Heart left ventricle (tissue), 13 donors: ENCODE measurements around the gene RBM47.

Source experiments
- POLR2A ChIP-seq, 2 donors: fragments of 450-650 bp; IDR thresholded peaks; one replicate each; pipeline ENCODE4 v1.6.1; 2017; ENCODE audit warnings: antibody characterized with exemption in 2 of 2, mild to moderate bottlenecking in 2 of 2, moderate library complexity in 2 of 2
- TF ChIP-seq, protein P1 (sequence below), 12 donors: fragments of 200-600 bp; sonication (generic) in 4 of 12; IDR thresholded peaks; one replicate each; pipeline versions ENCODE4 v1.5.0 to v1.8.0; 2018 to 2022; ENCODE audit warnings: antibody characterized with exemption in 12 of 12, mild to moderate bottlenecking in 5 of 12
- donor health status: ischemic (EF 13 %, LVEDD 7.1; RV severe dilation, severe dysfunction).
- donor health status: DM: no; HTN: yes; CAD: no.
- donor health status: DM: no; HTN: no; CAD: no.
- donor health status: ischemic (EF 25% LVEDD 6.9; RV normal size, moderate dysfunction).
- donor health status: ischemic (EF 25% LVEDD 5.7; RV mildly dilated, moderate dysfunction).
- donor health status: ischemic (EF 35%, LVEDD 5.7; RV mildly dilated, moderate dysfunction).
- donor health status: nonischemic (EF 11% LVEDD 7.7; RV severe dilation, severe dysfunction).
- donor health status: DM: yes; HTN: yes; CAD: no.
- donor health status: PGD.
- donor health status: ischemic (EF 29% LVEDD 5.4; RV normal size, mild dysfunction).
- donor health status: nonischemic (EF 23%, LVEDD 6.1; RV moderate dilation, normal function).

DNA sequence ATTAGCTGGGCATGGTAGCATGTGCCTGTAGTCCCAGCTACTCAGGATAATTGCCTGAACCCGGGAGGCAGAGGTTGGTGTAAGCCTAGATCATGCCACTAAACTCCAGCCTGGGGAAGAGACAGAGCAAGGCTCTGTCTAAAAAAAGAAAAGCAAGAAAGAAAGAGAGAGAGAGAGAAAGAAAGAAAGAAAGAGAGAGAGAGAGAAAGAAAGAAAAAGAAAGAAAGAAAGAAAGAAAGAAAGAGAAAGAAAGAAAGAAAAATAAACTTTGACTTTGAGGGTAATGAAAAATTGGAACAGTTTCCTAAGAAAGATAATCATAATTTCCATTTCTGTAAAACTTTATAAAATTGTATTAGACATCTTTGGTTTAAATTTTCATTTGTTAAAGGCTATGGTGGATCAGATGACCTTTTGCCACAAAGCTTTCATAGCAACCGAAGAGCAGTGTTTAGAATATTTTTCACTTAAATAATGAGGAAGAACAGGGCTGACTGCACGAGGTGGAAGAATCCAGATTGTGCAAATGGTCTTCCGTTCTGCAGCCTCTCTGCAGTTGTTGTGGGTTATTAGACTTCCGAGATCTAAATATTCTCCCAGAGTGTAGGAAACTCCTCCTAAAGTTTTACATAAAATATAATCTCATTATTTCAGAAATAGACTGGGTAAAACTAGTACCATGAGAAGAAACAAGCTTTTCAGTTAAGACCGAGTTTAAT is 55.9 kb downstream of the RBM47 start:
- TF ChIP-seq, protein P1, sequence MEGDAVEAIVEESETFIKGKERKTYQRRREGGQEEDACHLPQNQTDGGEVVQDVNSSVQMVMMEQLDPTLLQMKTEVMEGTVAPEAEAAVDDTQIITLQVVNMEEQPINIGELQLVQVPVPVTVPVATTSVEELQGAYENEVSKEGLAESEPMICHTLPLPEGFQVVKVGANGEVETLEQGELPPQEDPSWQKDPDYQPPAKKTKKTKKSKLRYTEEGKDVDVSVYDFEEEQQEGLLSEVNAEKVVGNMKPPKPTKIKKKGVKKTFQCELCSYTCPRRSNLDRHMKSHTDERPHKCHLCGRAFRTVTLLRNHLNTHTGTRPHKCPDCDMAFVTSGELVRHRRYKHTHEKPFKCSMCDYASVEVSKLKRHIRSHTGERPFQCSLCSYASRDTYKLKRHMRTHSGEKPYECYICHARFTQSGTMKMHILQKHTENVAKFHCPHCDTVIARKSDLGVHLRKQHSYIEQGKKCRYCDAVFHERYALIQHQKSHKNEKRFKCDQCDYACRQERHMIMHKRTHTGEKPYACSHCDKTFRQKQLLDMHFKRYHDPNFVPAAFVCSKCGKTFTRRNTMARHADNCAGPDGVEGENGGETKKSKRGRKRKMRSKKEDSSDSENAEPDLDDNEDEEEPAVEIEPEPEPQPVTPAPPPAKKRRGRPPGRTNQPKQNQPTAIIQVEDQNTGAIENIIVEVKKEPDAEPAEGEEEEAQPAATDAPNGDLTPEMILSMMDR (IDR thresholded peaks at IDR 0.05): no peak
- no peak for TF ChIP-seq POLR2A (IDR thresholded peaks at IDR 0.05)
